CD14-positive monocyte (primary cell): ENCODE measurements around the gene ADGRL3. TPM values are rescaled to one million over a fixed set of nuclear protein-coding genes. Genes with fewer than 3 reads are reported as not detected.

Experiments
- DNase-seq, 3 donors: peaks; one replicate each; pipeline ENCODE4 v3.0.0-alpha.2; 2011 to 2022
- H2AFZ ChIP-seq: 2 replicates; pipeline ENCODE4 v1.6.0; 2012; ENCODE audit warnings: mild to moderate bottlenecking, low read depth, low read length, inconsistent platforms; ENCODE audit not compliant: insufficient read depth, poor library complexity, severe bottlenecking
- H3K27ac ChIP-seq, 2 donors: 1 replicate in 1 of 2; 2 replicates in 1 of 2; pipeline ENCODE4 v1.5.1; 2012 to 2013; ENCODE audit warnings: low read length in 2 of 2, control low read depth in 1 of 2, inconsistent platforms in 1 of 2, low read depth in 1 of 2, mild to moderate bottlenecking in 1 of 2
- H3K27me3 ChIP-seq, 2 donors: one replicate each; pipeline versions ENCODE4 v1.6.0 to v1.6.1; 2011 to 2013; ENCODE audit warnings: low read length in 2 of 2; ENCODE audit not compliant: control insufficient read depth in 2 of 2, insufficient read depth in 2 of 2
- H3K36me3 ChIP-seq, 2 donors: replicated peaks in 1 of 2; 1 replicate in 1 of 2; 2 replicates in 1 of 2; pipeline versions ENCODE4 v1.5.1 to v1.6.1; 2012 to 2013; ENCODE audit warnings: low read length in 2 of 2, control low read depth in 1 of 2, inconsistent platforms in 1 of 2, mild to moderate bottlenecking in 1 of 2; ENCODE audit not compliant: insufficient read depth in 2 of 2, control insufficient read depth in 1 of 2
- H3K4me1 ChIP-seq, 2 donors: 1 replicate in 1 of 2; 2 replicates in 1 of 2; pipeline versions ENCODE4 v1.5.1 to v1.6.1; 2012 to 2013; ENCODE audit warnings: low read length in 2 of 2, control low read depth in 1 of 2, inconsistent platforms in 1 of 2, mild to moderate bottlenecking in 1 of 2, moderate library complexity in 1 of 2; ENCODE audit not compliant: insufficient read depth in 2 of 2, control insufficient read depth in 1 of 2
- H3K4me2 ChIP-seq: replicated peaks from 2 replicates; pipeline ENCODE3; 2012; ENCODE audit warnings: low read length, moderate library complexity, mild to moderate bottlenecking; ENCODE audit not compliant: poor library complexity, severe bottlenecking; ENCODE audit errors: extremely low read depth
- H3K4me3 ChIP-seq, 3 experiments: fragments of 200-600 bp in 1 of 3; sonication (generic) in 1 of 3; replicated peaks in 1 of 3; 1 replicate in 2 of 3; 2 replicates in 1 of 3; pipeline ENCODE4 v1.5.1; 2011 to 2013; ENCODE audit warnings: low read length in 3 of 3, mild to moderate bottlenecking in 3 of 3, control low read depth in 2 of 3, low read depth in 2 of 3, inconsistent platforms in 1 of 3, moderate library complexity in 1 of 3
- H3K79me2 ChIP-seq: 2 replicates; pipeline ENCODE4 v1.6.0; 2012; ENCODE audit warnings: mild to moderate bottlenecking, control low read depth, inconsistent platforms, low read length, moderate library complexity; ENCODE audit not compliant: insufficient read depth
- H3K9ac ChIP-seq: 2 replicates; pipeline ENCODE4 v1.6.0; 2017; ENCODE audit warnings: low read length, mild to moderate bottlenecking; ENCODE audit not compliant: insufficient read depth, poor library complexity, severe bottlenecking
- H3K9me3 ChIP-seq, 2 donors: replicated peaks in 1 of 2; 1 replicate in 1 of 2; 2 replicates in 1 of 2; pipeline versions ENCODE4 v1.5.1 to v1.6.1; 2012 to 2013; ENCODE audit warnings: low read length in 2 of 2, control low read depth in 1 of 2; ENCODE audit not compliant: control insufficient read depth in 1 of 2, insufficient read depth in 1 of 2
- H4K20me1 ChIP-seq: 2 replicates; pipeline ENCODE4 v1.6.0; 2012; ENCODE audit warnings: mild to moderate bottlenecking, low read length, control low read depth, moderate library complexity; ENCODE audit not compliant: insufficient read depth
- H3K27ac Mint-ChIP-seq, 7 donors: one replicate each; pipeline ENCODE4 v1.8.0; 2020; ENCODE audit warnings: mild to moderate bottlenecking in 7 of 7, mixed read lengths in 7 of 7, moderate library complexity in 6 of 7, inconsistent platforms in 2 of 7
- H3K27me3 Mint-ChIP-seq, 3 donors: one replicate each; pipeline ENCODE4 v1.8.0; 2021 to 2022; ENCODE audit warnings: low read depth in 3 of 3, mild to moderate bottlenecking in 3 of 3, mixed read lengths in 3 of 3, moderate library complexity in 3 of 3, inconsistent platforms in 1 of 3
- H3K36me3 Mint-ChIP-seq, 2 donors: one replicate each; pipeline ENCODE4 v1.8.0; 2020; ENCODE audit warnings: mixed read lengths in 2 of 2, inconsistent platforms in 1 of 2, mild to moderate bottlenecking in 1 of 2
- H3K4me1 Mint-ChIP-seq: one replicate; pipeline ENCODE4 v1.8.0; 2020; ENCODE audit warnings: mild to moderate bottlenecking, mixed read lengths
- H3K4me3 Mint-ChIP-seq, 2 donors: one replicate each; pipeline ENCODE4 v1.8.0; 2020; ENCODE audit warnings: mild to moderate bottlenecking in 2 of 2, mixed read lengths in 2 of 2, moderate library complexity in 1 of 2
- H3K9me3 Mint-ChIP-seq, 7 donors: one replicate each; pipeline ENCODE4 v1.8.0; 2020 to 2022; ENCODE audit warnings: mixed read lengths in 7 of 7, mild to moderate bottlenecking in 6 of 7, moderate library complexity in 6 of 7, inconsistent platforms in 2 of 7
- WGBS: methylation state at CpG from one replicate; pipeline ENCODE4 v1.1.5; 2013; ENCODE audit warnings: missing lambda C conversion rate; ENCODE audit not compliant: insufficient coverage; 5-methylcytosine and 5-hydroxymethylcytosine counted together
- intact Hi-C, 2 donors: fragments of 100-400 bp; cut with micrococcal nuclease; formaldehyde crosslinking; loops; one replicate each; pipeline versions ENCODE4 v1.15.0 to v1.15.1; 2023
- polyA plus RNA-seq, 3 donors: library from polyadenylated mRNA; depleted of rRNA in 1 of 3; unstranded in 2 of 3; stranded (reverse) in 1 of 3; fragments of 300-500 nt in 2 of 3; fragments of >200 nt in 1 of 3; fragmentation: Illumina TruSeq in 2 of 3; gene quantifications; 1 replicate in 2 of 3; 2 replicates in 1 of 3; pipeline ENCODE4 v1.2.3, GENCODE V29; 2012 to 2021
- TF ChIP-seq, protein P1 (sequence below): fragments of 200-600 bp; IDR thresholded peaks from one replicate; pipeline ENCODE4 v1.8.0; 2022; ENCODE audit warnings: antibody characterized with exemption, mild to moderate bottlenecking

The ADGRL3 gene
- polyA plus RNA-seq, 3 donors = not detected

DNA sequence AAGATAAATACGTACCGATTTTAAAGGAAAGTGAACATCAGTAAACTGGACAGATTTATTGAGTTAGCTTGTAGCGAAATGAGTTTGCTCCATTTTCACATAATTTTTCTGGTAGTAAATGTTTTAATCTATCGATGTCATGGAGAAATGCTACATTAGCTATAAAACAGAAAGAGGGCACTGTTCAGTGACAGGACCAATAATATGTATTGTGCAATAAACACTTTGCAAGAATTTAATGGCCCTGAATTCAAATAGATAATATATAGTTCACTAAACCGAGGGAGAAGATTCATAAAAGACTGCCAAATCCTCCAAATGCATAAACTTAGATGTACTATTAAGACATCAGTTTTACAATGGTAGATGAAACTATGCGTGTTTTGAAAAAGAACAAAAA is 516.3 kb downstream of the ADGRL3 start:
- 93% methylated on average over 3 of the region's 6 CpGs for WGBS
- Mint-ChIP-seq H3K9me3 (peaks cover 0 to 3% (median 0%) of the 10 kb centered on the region in 7 donors), H3K4me3 (no peak overlapping the region), H3K27me3 (peaks cover 0 to 3% (median 2%) of the 10 kb centered on the region in 3 donors), H3K36me3 (no peaks in the 10 kb centered on the region), H3K27ac (no peak overlapping the region), H3K4me1 (no peaks in the 10 kb centered on the region)
- H3K36me3 ChIP-seq = no peaks in the 10 kb centered on the region
- H3K79me2 ChIP-seq = no peaks in the 10 kb centered on the region
- TF ChIP-seq, protein P1, sequence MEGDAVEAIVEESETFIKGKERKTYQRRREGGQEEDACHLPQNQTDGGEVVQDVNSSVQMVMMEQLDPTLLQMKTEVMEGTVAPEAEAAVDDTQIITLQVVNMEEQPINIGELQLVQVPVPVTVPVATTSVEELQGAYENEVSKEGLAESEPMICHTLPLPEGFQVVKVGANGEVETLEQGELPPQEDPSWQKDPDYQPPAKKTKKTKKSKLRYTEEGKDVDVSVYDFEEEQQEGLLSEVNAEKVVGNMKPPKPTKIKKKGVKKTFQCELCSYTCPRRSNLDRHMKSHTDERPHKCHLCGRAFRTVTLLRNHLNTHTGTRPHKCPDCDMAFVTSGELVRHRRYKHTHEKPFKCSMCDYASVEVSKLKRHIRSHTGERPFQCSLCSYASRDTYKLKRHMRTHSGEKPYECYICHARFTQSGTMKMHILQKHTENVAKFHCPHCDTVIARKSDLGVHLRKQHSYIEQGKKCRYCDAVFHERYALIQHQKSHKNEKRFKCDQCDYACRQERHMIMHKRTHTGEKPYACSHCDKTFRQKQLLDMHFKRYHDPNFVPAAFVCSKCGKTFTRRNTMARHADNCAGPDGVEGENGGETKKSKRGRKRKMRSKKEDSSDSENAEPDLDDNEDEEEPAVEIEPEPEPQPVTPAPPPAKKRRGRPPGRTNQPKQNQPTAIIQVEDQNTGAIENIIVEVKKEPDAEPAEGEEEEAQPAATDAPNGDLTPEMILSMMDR = no peak
- no peak overlapping the region for H2AFZ ChIP-seq
- DNase-seq = no peak
- no peaks in the 10 kb centered on the region for H3K27me3 ChIP-seq
- no peak overlapping the region for H3K4me3 ChIP-seq
- no peaks in the 10 kb centered on the region for H3K9me3 ChIP-seq
- H3K4me1 ChIP-seq = no peaks in the 10 kb centered on the region
- H4K20me1 ChIP-seq = no peaks in the 10 kb centered on the region
- no peak overlapping the region for H3K9ac ChIP-seq
- intact Hi-C loops = no loop called here
- H3K4me2 ChIP-seq = no peak overlapping the region
- H3K27ac ChIP-seq = no peak overlapping the region

DNA sequence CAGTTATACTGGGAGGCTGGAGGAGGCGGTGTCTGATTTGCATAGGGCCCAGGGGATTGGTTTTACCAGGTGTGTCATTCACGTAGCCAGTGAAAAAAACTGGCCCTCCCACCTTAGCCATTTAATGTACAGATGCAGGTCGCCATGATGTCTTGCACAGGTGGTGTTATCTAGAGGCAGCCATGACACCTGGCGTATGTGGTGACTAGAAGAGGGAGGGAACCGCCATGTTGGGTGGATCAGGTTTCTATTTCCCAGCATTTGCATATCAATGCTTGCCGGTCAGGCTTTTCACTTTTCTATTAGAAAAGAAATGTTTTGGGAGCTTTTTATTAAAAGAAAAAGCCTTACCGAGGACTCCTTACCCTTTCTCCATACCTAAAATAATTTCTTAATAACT is 523.4 kb downstream of the ADGRL3 start:
- H3K4me1 ChIP-seq = no peaks in the 10 kb centered on the region
- no peak for DNase-seq
- H3K27me3 ChIP-seq = no peaks in the 10 kb centered on the region
- H3K9ac ChIP-seq = no peak overlapping the region
- no peaks in the 10 kb centered on the region for H3K79me2 ChIP-seq
- Mint-ChIP-seq H3K4me1 (no peaks in the 10 kb centered on the region), H3K9me3 (peaks cover 0 to 3% (median 0%) of the 10 kb centered on the region in 7 donors), H3K27ac (no peak overlapping the region), H3K4me3 (no peak overlapping the region), H3K36me3 (no peaks in the 10 kb centered on the region), H3K27me3 (peaks cover 0 to 4% (median 3%) of the 10 kb centered on the region in 3 donors)
- 94% methylated on average over 5 of the region's 7 CpGs for WGBS
- H2AFZ ChIP-seq = no peak overlapping the region
- H3K27ac ChIP-seq = no peak overlapping the region
- no peaks in the 10 kb centered on the region for H4K20me1 ChIP-seq
- no peaks in the 10 kb centered on the region for H3K36me3 ChIP-seq
- TF ChIP-seq, protein P1 = no peak
- no peak overlapping the region for H3K4me3 ChIP-seq
- intact Hi-C loops = no loop called here
- H3K9me3 ChIP-seq = no peaks in the 10 kb centered on the region
- H3K4me2 ChIP-seq = no peak overlapping the region
